ENCODE data around the gene AR. TPM values are rescaled to one million over a fixed set of nuclear protein-coding genes. Genes with fewer than 3 reads are reported as not detected.

Gene AR, protein sequence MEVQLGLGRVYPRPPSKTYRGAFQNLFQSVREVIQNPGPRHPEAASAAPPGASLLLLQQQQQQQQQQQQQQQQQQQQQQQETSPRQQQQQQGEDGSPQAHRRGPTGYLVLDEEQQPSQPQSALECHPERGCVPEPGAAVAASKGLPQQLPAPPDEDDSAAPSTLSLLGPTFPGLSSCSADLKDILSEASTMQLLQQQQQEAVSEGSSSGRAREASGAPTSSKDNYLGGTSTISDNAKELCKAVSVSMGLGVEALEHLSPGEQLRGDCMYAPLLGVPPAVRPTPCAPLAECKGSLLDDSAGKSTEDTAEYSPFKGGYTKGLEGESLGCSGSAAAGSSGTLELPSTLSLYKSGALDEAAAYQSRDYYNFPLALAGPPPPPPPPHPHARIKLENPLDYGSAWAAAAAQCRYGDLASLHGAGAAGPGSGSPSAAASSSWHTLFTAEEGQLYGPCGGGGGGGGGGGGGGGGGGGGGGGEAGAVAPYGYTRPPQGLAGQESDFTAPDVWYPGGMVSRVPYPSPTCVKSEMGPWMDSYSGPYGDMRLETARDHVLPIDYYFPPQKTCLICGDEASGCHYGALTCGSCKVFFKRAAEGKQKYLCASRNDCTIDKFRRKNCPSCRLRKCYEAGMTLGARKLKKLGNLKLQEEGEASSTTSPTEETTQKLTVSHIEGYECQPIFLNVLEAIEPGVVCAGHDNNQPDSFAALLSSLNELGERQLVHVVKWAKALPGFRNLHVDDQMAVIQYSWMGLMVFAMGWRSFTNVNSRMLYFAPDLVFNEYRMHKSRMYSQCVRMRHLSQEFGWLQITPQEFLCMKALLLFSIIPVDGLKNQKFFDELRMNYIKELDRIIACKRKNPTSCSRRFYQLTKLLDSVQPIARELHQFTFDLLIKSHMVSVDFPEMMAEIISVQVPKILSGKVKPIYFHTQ
- total RNA-seq: 1 to 10 TPM; 2.7 to 6.3 (median 4.3) TPM

- 29% methylated on average over 9 of the region's 30 CpGs for WGBS
- peaks cover 0 to 16% (median 0%) of the 10 kb centered on the region in 4 donors for H3K27me3 ChIP-seq
- no peak for TF ChIP-seq EP300 (IDR thresholded peaks at IDR 0.05)
- no peak for TF ChIP-seq POLR2AphosphoS5 (IDR thresholded peaks at IDR 0.05)
- no peak for TF ChIP-seq POLR2A (IDR thresholded peaks at IDR 0.05; ENCODE audit: low read depth)
Measured at GRCh38 chrX:67543818-67544217, at the start of gene AR. AR (plus strand) TSS chrX:67544021; CDS start chrX:67545147, 1,126 bp downstream.

DNA sequence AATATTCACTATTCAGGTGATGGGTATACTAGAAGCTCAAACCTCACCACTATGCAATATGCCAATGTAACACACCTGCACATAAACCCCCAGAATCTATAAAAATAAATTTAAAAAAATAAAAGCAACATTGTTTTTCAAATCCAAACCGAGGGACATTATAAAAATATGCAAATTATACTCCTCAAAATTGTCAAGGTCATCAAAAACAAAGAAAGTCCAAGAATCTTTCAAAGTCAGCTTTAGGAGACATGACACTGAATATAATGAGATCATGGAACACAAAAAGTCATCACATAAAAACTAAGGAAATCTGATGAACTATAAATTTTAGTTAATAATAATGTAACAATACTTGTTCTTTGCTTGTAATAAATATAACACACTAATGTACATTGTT lies 43.2 kb upstream of the AR start:
- no peak for DNase-seq (ENCODE audit: extremely low spot score)
- Histone ChIP-seq H3K36me3 (no peaks in the 10 kb centered on the region), H3K27ac (replicated peaks in 1 of 4) (no peak overlapping the region), H3K9me3 (peaks cover 0 to 2% (median 0%) of the 10 kb centered on the region in 4 donors), H3K4me3 (no peak overlapping the region), H3K27me3 (no peaks in the 10 kb centered on the region), H3K4me1 (no peaks in the 10 kb centered on the region)
- 29% methylated on average over 1 of the region's 1 CpG for WGBS
- no peak for TF ChIP-seq CTCF (IDR thresholded peaks at IDR 0.05)
- no peak for TF ChIP-seq POLR2AphosphoS5 (IDR thresholded peaks at IDR 0.05)
- no peak for TF ChIP-seq EP300 (IDR thresholded peaks at IDR 0.05)
- no peak for TF ChIP-seq POLR2A (IDR thresholded peaks at IDR 0.05; ENCODE audit: low read depth)
- intact Hi-C loops (cut with DNase I): no loop called here

More at GRCh38 chrX:67543818-67544217, at the start of gene AR:
- H3K27ac ChIP-seq (replicated peaks in 1 of 4): peak within 1 kb of the TSS; percentile 38 to 74 (median 69)
- H3K4me3 ChIP-seq: peak within 1 kb of the TSS; percentile 51 to 62 (median 56)
- no peaks in the 10 kb centered on the region for H3K36me3 ChIP-seq
- intact Hi-C loops (cut with DNase I): no loop called here
- peaks cover 0 to 28% (median 23%) of the 10 kb centered on the region in 4 donors for H3K4me1 ChIP-seq
- DNase-seq (ENCODE audit: extremely low spot score): no peak
- no peaks in the 10 kb centered on the region for H3K9me3 ChIP-seq

DNA sequence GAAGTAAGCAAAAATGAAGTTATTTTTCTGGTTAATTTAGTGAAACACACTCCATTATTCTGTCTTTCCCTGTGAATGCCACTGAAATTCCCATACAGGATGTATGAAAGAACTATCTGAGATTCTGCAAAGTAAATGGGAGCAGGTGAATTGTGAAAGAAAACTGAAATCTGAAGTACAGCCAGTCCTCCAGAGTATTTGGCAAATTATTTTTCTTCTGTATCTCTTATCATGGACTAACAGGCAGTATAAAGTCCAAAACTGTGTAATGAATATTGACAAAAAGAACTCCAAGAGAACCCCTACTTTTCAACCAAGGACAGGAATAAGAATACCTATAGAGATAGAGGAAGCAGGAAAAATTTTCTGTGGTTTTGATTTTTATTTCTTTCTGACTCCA lies 40.8 kb upstream of the AR start:
- no peaks in the 10 kb centered on the region for H3K36me3 ChIP-seq
- intact Hi-C loops (cut with DNase I): no loop called here

DNA sequence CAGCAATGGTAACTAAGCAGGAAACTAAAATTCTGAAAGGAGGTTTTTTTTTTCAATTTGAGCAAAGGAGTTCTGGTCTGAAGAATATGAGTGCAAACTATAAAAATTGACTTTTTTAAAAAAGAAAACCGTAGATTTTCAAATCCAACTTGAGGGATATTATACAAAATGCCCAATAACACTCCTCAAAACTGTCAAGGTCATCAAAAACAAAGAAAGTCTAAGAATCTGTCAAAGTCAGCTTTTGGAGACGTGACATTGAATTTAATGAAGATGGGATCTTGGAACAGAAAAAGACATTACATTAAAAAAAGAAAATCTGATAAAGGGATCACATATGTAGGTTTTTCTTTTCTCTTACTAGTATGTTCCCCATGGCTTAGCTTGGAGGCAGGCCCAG lies 40.4 kb upstream of the AR start:
- H3K27me3 ChIP-seq: no peaks in the 10 kb centered on the region
- H3K4me1 ChIP-seq: no peaks in the 10 kb centered on the region
- 49% methylated on average over 2 of the region's 2 CpGs for WGBS
- H3K9me3 ChIP-seq: peaks cover 0 to 14% (median 0%) of the 10 kb centered on the region in 4 donors
- intact Hi-C loops (cut with DNase I): no loop called here
- H3K4me3 ChIP-seq: no peak overlapping the region
- TF ChIP-seq POLR2A (IDR thresholded peaks at IDR 0.05; ENCODE audit: low read depth): no peak
- TF ChIP-seq CTCF (IDR thresholded peaks at IDR 0.05): no peak
- no peak overlapping the region for H3K27ac ChIP-seq (replicated peaks in 1 of 4)
- no peaks in the 10 kb centered on the region for H3K36me3 ChIP-seq
- DNase-seq (ENCODE audit: extremely low spot score): no peak

More for the DNA sequence above, 40.8 kb upstream of the AR start:
- no peak overlapping the region for H3K4me3 ChIP-seq
- DNase-seq (ENCODE audit: extremely low spot score): no peak
- no peaks in the 10 kb centered on the region for H3K4me1 ChIP-seq
- TF ChIP-seq POLR2A (IDR thresholded peaks at IDR 0.05; ENCODE audit: low read depth) (no peak), EP300 (IDR thresholded peaks at IDR 0.05) (no peak), CTCF (IDR thresholded peaks at IDR 0.05) (no peak), POLR2AphosphoS5 (IDR thresholded peaks at IDR 0.05) (no peak)
- H3K9me3 ChIP-seq: peaks cover 0 to 14% (median 0%) of the 10 kb centered on the region in 4 donors
- H3K27me3 ChIP-seq: no peaks in the 10 kb centered on the region
- no peak overlapping the region for H3K27ac ChIP-seq (replicated peaks in 1 of 4)

- Histone ChIP-seq H3K9me3 (peaks cover 0 to 17% (median 0%) of the 10 kb centered on the region in 4 donors), H3K27me3 (no peaks in the 10 kb centered on the region), H3K36me3 (no peaks in the 10 kb centered on the region), H3K27ac (replicated peaks in 1 of 4) (no peak overlapping the region), H3K4me1 (no peaks in the 10 kb centered on the region), H3K4me3 (no peak overlapping the region)
- no peak for DNase-seq (ENCODE audit: extremely low spot score)
- intact Hi-C loops (cut with DNase I): no loop called here
- TF ChIP-seq POLR2AphosphoS5 (IDR thresholded peaks at IDR 0.05) (no peak), EP300 (IDR thresholded peaks at IDR 0.05) (no peak), CTCF (IDR thresholded peaks at IDR 0.05) (no peak), POLR2A (IDR thresholded peaks at IDR 0.05; ENCODE audit: low read depth) (no peak)
Measured at GRCh38 chrX:67520671-67521070, 23.1 kb upstream of the AR start.

All from esophagus muscularis mucosa (tissue), 4 donors.